Measurements from ENCODE around the gene TMEM89.

Gene TMEM89

DNA sequence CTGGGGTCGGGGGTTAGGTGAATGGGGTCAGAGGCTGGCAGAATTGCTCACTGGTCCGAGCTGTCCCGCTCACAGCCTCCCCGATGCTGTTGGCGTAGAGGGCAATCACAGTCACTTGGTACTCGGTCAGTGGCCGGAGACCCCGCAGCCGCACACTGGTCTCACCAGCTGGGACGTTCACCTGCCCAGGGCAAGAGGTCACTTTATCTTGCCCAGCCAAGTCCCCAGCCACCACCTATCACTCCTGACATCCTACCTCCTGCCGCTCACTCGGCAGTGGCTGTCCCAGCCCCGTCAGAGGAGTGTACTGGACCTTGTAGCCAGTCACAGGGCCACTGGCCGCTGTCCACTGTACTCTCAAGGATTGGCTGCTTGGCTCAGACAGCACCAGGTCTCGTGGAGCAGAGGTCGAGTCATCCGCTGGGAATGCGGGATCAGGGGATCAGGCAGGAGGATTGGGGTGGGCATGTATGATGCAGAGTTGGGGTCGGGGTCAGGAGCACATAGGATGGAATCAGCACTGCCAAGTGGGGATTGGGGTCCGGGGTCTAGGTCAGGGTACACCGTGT, 29.0 kb downstream of the TMEM89 start:
- no peak overlapping the region for H3K4me3 ChIP-seq (ENCODE audit: low read depth, low read length)
- in situ Hi-C loops (cut with HindIII; ENCODE audit: low sequenced_read_pairs), result no loop called here
- DNase-seq (ENCODE audit: low read depth), result no peak
- TF ChIP-seq, protein P1, sequence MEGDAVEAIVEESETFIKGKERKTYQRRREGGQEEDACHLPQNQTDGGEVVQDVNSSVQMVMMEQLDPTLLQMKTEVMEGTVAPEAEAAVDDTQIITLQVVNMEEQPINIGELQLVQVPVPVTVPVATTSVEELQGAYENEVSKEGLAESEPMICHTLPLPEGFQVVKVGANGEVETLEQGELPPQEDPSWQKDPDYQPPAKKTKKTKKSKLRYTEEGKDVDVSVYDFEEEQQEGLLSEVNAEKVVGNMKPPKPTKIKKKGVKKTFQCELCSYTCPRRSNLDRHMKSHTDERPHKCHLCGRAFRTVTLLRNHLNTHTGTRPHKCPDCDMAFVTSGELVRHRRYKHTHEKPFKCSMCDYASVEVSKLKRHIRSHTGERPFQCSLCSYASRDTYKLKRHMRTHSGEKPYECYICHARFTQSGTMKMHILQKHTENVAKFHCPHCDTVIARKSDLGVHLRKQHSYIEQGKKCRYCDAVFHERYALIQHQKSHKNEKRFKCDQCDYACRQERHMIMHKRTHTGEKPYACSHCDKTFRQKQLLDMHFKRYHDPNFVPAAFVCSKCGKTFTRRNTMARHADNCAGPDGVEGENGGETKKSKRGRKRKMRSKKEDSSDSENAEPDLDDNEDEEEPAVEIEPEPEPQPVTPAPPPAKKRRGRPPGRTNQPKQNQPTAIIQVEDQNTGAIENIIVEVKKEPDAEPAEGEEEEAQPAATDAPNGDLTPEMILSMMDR (IDR thresholded peaks at IDR 0.05; ENCODE audit: low read depth, low read length, missing control alignments), result no peak

DNA sequence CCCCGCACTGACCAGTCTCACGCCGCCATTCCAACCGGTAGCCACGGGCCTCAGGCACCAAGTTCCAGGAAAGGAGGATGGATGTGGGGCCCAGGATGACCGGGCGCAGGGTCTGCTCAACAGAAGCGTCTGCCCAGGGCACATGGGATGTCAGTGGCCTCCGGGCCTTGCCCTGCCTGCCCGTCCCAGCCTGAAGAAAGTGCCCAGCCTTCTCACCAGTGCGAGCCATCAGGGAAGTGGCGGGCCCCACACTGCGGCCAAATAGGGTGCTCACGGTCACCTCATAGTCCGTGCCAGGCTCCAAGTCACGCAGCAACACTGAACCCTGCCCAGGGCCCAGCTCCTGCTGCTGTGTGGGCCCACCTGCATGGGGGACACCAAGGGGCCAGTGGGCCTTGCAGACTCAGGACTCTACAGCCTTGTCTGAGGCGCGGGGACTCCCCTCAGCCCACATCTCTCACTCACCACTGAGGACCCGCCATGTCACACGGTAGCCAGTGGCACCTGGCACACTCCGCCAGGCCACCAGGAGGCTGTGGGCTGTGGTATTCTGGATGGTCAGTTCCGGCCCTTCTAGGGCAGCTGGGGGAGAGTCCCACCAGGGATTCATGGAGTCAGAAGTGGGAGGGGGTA, 29.6 kb downstream of the TMEM89 start:
- in situ Hi-C loops (cut with HindIII; ENCODE audit: low sequenced_read_pairs), result no loop called here
- no peak for DNase-seq (ENCODE audit: low read depth)
- TF ChIP-seq, protein P1 (IDR thresholded peaks at IDR 0.05; ENCODE audit: low read depth, low read length, missing control alignments), result no peak
- no peak overlapping the region for H3K4me3 ChIP-seq (ENCODE audit: low read depth, low read length)

DNA sequence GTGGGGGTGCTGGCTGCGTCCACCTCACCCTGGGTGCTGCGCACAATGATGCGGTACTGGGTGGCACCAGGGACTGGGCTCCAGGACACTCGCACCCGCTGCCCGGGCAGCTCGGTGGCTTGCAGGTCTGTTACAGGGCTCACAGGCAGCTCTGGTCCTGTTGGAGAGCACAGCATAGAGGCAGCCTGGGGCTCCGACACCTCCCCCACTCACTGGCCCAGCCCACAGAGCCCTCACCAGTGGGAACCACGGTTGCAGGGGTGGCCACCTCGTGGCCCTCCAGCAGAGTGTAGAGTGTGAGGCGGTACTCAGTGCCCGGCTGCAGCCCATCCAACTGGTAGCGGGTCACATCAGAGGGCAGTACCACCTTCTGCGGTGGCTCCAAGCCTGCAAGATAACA, 30.1 kb downstream of the TMEM89 start:
- TF ChIP-seq, protein P1 (IDR thresholded peaks at IDR 0.05; ENCODE audit: low read depth, low read length, missing control alignments), result no peak
- no peak overlapping the region for H3K4me3 ChIP-seq (ENCODE audit: low read depth, low read length)
- DNase-seq (ENCODE audit: low read depth), result no peak
- in situ Hi-C loops (cut with HindIII; ENCODE audit: low sequenced_read_pairs), result no loop called here

GRCh38 chr3:48588230-48588629, 33.3 kb downstream of the TMEM89 start:
- TF ChIP-seq, protein P1 (IDR thresholded peaks at IDR 0.05; ENCODE audit: low read depth, low read length, missing control alignments), result no peak
- no peak for DNase-seq (ENCODE audit: low read depth)
- in situ Hi-C loops (cut with HindIII; ENCODE audit: low sequenced_read_pairs), result no loop called here
- H3K4me3 ChIP-seq (ENCODE audit: low read depth, low read length), result no peak overlapping the region

DNA sequence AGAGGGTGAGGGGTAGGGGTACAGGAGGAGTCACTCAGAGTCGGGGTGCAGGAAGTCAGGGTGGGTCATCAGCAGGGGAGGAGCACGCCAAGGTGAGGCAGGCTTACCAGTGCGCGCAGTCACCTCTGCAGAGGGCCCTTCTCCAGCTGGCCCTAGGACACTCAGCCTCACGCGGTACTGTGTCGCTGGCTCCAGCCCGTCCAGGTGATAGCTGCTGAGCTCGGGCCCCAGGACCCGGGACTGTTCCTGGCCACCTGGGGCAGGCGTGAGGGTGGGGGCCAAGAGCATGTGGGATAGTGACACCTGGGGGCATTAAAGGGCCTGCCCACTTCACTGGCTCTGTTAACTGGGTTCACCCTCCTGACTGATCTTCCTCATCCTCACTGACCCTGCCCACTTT, 33.9 kb downstream of the TMEM89 start:
- TF ChIP-seq, protein P1 (IDR thresholded peaks at IDR 0.05; ENCODE audit: low read depth, low read length, missing control alignments), result no peak
- no peak overlapping the region for H3K4me3 ChIP-seq (ENCODE audit: low read depth, low read length)
- in situ Hi-C loops (cut with HindIII; ENCODE audit: low sequenced_read_pairs), result no loop called here
- DNase-seq (ENCODE audit: low read depth), result no peak

GRCh38 chr3:48585411-48585810, 36.2 kb downstream of the TMEM89 start:
- no peak for DNase-seq (ENCODE audit: low read depth)
- TF ChIP-seq, protein P1 (IDR thresholded peaks at IDR 0.05; ENCODE audit: low read depth, low read length, missing control alignments), result no peak
- in situ Hi-C loops (cut with HindIII; ENCODE audit: low sequenced_read_pairs), result no loop called here
- no peak overlapping the region for H3K4me3 ChIP-seq (ENCODE audit: low read depth, low read length)
